Sciatic nerve (tissue), 2 donors: ENCODE measurements around the gene ZNF454. TPM values are rescaled to one million over a fixed set of nuclear protein-coding genes. Genes with fewer than 3 reads are reported as not detected.

ENCODE experiments used
- ATAC-seq: fragments of 200-7000 bp; cut with Tn5 transposase; one replicate; pipeline ENCODE4 v1.9.1; 2020; ENCODE audit warnings: mild to moderate bottlenecking, moderate library complexity
- DNase-seq: peaks from one replicate; pipeline ENCODE4 v3.0.0-alpha.2; 2020; ENCODE audit warnings: low spot score
- intact Hi-C: fragments of 100-400 bp; cut with DNase I; formaldehyde crosslinking; loops from one replicate; pipeline ENCODE4 v1.14.2; 2022
- total RNA-seq: library from RNA; stranded (reverse); fragmentation: NEBNext Ultra II Directional; extraction: Animal tissue kit (Norgen Biotek cat#: 25700); gene quantifications from one replicate; pipeline ENCODE4 v1.2.1, GENCODE V29; 2021
- donor health status: DM: no; HTN: no; CAD: no.
- donor health status: DM: no; HTN: no; CAD: no.

ZNF454 gene
- total RNA-seq, 1 donor from 2014 or later: 4.7 TPM

GRCh38 chr5:178991190-178992145 lies 50.5 kb downstream of the ZNF454 start:
- no peak for DNase-seq
- ATAC-seq: no peak
- intact Hi-C loops: no loop called here

GRCh38 chr5:178992291-178992895 lies 51.4 kb downstream of the ZNF454 start:
- ATAC-seq (no peak), DNase-seq (no peak)
- intact Hi-C loops: no loop called here

GRCh38 chr5:178993236-178993765 lies 52.3 kb downstream of the ZNF454 start:
- intact Hi-C loops: no loop called here
- DNase-seq (no peak), ATAC-seq (no peak)

GRCh38 chr5:178993955-178994579 lies 53.1 kb downstream of the ZNF454 start:
- intact Hi-C loops: no loop called here
- ATAC-seq (no peak), DNase-seq (no peak)

GRCh38 chr5:178994580-178995340 lies 53.8 kb downstream of the ZNF454 start, which contains the start of gene GRM6:
Gene GRM6, minus strand, starts transcription at chr5:178995320. Its CDS starts 376 bp downstream, at chr5:178994944.
- ATAC-seq (no peak), DNase-seq (no peak)
- intact Hi-C loops: no loop called here

- intact Hi-C loops: no loop called here
- DNase-seq (no peak), ATAC-seq (no peak)
Measured at GRCh38 chr5:178995341-178995690, 54.3 kb downstream of the ZNF454 start.

- ATAC-seq: no peak
- DNase-seq: no peak
- intact Hi-C loops: no loop called here
Measured at GRCh38 chr5:178996156-178996555, 55.2 kb downstream of the ZNF454 start.

GRCh38 chr5:178997191-178997590 lies 56.2 kb downstream of the ZNF454 start:
- intact Hi-C loops: no loop called here
- DNase-seq (no peak), ATAC-seq (no peak)

GRCh38 chr5:178998441-178998840 lies 57.4 kb downstream of the ZNF454 start:
- ATAC-seq (no peak), DNase-seq (no peak)
- intact Hi-C loops: no loop called here

GRCh38 chr5:179006564-179006963 lies 65.6 kb downstream of the ZNF454 start:
- no peak for ATAC-seq
- intact Hi-C loops: no loop called here

GRCh38 chr5:179008667-179009066 lies 67.7 kb downstream of the ZNF454 start:
- no peak for ATAC-seq
- intact Hi-C loops: no loop called here
- DNase-seq: no peak

More at GRCh38 chr5:179006564-179006963, 65.6 kb downstream of the ZNF454 start:
- DNase-seq: no peak

Other genes with a start within 250 kb of the ZNF454 start
- 12.0 TPM for gene ZNF354A, start 210.5 kb upstream of the ZNF454 start, total RNA-seq
- gene ZNF354B, start 81.2 kb upstream of the ZNF454 start, total RNA-seq: 29.0 TPM
- 4.8 TPM for gene ZFP2, start 45.3 kb upstream of the ZNF454 start, total RNA-seq
- not detected for gene GRM6, start 54.1 kb downstream of the ZNF454 start, total RNA-seq
- 6.2 TPM for gene ZNF879, start 82.6 kb downstream of the ZNF454 start, total RNA-seq
- gene ZNF354C, start 119.2 kb downstream of the ZNF454 start, total RNA-seq: 13.8 TPM